WERI-Rb-1 (cell line): Measurements from ENCODE around the gene MCTS1.

Source experiments
- DNase-seq: peaks from one replicate; pipeline ENCODE4 v3.0.0-alpha.2; 2020
- H3K27ac ChIP-seq: fragments of 250-450 bp; sonication (Bioruptor Pico); 2 replicates; pipeline ENCODE4 v1.5.1; 2020; ENCODE audit warnings: mild to moderate bottlenecking, moderate library complexity
- H3K27me3 ChIP-seq: fragments of 250-450 bp; sonication (Bioruptor Pico); 2 replicates; pipeline ENCODE4 v1.5.1; 2021; ENCODE audit warnings: mild to moderate bottlenecking, low read depth, moderate library complexity; ENCODE audit not compliant: insufficient read depth, severe bottlenecking
- H3K36me3 ChIP-seq: fragments of 250-450 bp; sonication (Bioruptor Pico); 2 replicates; pipeline ENCODE4 v1.5.1; 2020; ENCODE audit warnings: mild to moderate bottlenecking, moderate library complexity
- H3K4me3 ChIP-seq: 2 replicates; pipeline ENCODE4 v1.5.1; 2011; ENCODE audit warnings: low read depth, mild to moderate bottlenecking, control low read depth, low read length
- H3K9me3 ChIP-seq: fragments of 250-450 bp; sonication (Bioruptor Pico); 2 replicates; pipeline ENCODE4 v1.5.1; 2021; ENCODE audit warnings: mild to moderate bottlenecking, moderate library complexity; ENCODE audit not compliant: severe bottlenecking
- CTCF ChIP-seq: IDR thresholded peaks from 2 replicates; pipeline ENCODE4 v1.5.1; 2011; ENCODE audit warnings: low read depth, mild to moderate bottlenecking, control low read depth, inconsistent platforms, low read length

Gene MCTS1

GRCh38 chrX:120603707-120604360 is at the start of gene MCTS1:
Gene MCTS1, plus strand, starts transcription at chrX:120604101. Its CDS starts 136 bp downstream, at chrX:120604237.
- Histone ChIP-seq H3K27me3 (no peaks in the 10 kb centered on the region), H3K4me3 (peak within 1 kb of the TSS; percentile 68), H3K36me3 (no peaks in the 10 kb centered on the region), H3K27ac (peak within 1 kb of the TSS; percentile 77), H3K9me3 (no peaks in the 10 kb centered on the region)
- DNase-seq: peak; percentile 84
- no peak for TF ChIP-seq CTCF

GRCh38 chrX:120556251-120556650 is 47.6 kb upstream of the MCTS1 start:
- TF ChIP-seq CTCF: no peak
- H3K27ac ChIP-seq: no peak overlapping the region
- DNase-seq: no peak
- H3K36me3 ChIP-seq: peaks cover 8% of the 10 kb centered on the region; the same call in 1 of the 2 replicates
- H3K9me3 ChIP-seq: no peaks in the 10 kb centered on the region
- no peaks in the 10 kb centered on the region for H3K27me3 ChIP-seq
- H3K4me3 ChIP-seq: no peak overlapping the region

GRCh38 chrX:120559804-120560203 is 44.1 kb upstream of the MCTS1 start:
- H3K36me3 ChIP-seq: peaks cover 8% of the 10 kb centered on the region; the same call in 1 of the 2 replicates
- TF ChIP-seq CTCF: no peak

GRCh38 chrX:120560405-120560841 is 43.5 kb upstream of the MCTS1 start:
- peak overlapping the region; percentile 59 for H3K4me3 ChIP-seq
- no peak for TF ChIP-seq CTCF
- H3K27ac ChIP-seq: peak overlapping the region; percentile 99
- no peaks in the 10 kb centered on the region for H3K27me3 ChIP-seq
- peak; percentile 23 for DNase-seq
- H3K9me3 ChIP-seq: no peaks in the 10 kb centered on the region
- H3K36me3 ChIP-seq: peaks cover 8% of the 10 kb centered on the region; the same call in 1 of the 2 replicates

More at GRCh38 chrX:120559804-120560203, 44.1 kb upstream of the MCTS1 start:
- no peaks in the 10 kb centered on the region for H3K9me3 ChIP-seq
- no peak overlapping the region; the same call in 1 of the 2 replicates for H3K27ac ChIP-seq
- no peaks in the 10 kb centered on the region for H3K27me3 ChIP-seq
- no peak for DNase-seq
- H3K4me3 ChIP-seq: peak overlapping the region; percentile 59

- DNase-seq: peak; percentile 91
- peak within 1 kb of the TSS; percentile 75 for H3K4me3 ChIP-seq
- TF ChIP-seq CTCF: no peak
- no peaks in the 10 kb centered on the region for H3K9me3 ChIP-seq
- H3K36me3 ChIP-seq: peaks cover 7% of the 10 kb centered on the region; the same call in 1 of the 2 replicates
- peak within 1 kb of the TSS; percentile 99 for H3K27ac ChIP-seq
- H3K27me3 ChIP-seq: no peaks in the 10 kb centered on the region
Observed at GRCh38 chrX:120560842-120561633, 42.9 kb upstream of the MCTS1 start, which contains the start of gene CUL4B. Gene CUL4B, minus strand, starts transcription at chrX:120560962. Its CDS starts 324 bp downstream, at chrX:120560638.
